GM18870 (cell line): ENCODE data around the gene ANGPT4.
"Not testable (repeated sequence)": the region's sequence is repeated elsewhere in the genome, so short reads cannot be mapped to it uniquely, and the experiment has no call there.

Source experiments
- ATAC-seq: cut with Tn5 transposase; IDR thresholded peaks from one replicate; pipeline ENCODE4 v1.9.1; 2021; ENCODE audit warnings: moderate library complexity; ENCODE audit not compliant: unreplicated experiment

The ANGPT4 gene

GRCh38 chr20:878511-879307, 37.4 kb downstream of the ANGPT4 start:
- no peak for ATAC-seq

- no peak for ATAC-seq
Observed at GRCh38 chr20:877814-878213, 38.3 kb downstream of the ANGPT4 start.

GRCh38 chr20:875115-875514, 41.0 kb downstream of the ANGPT4 start:
- no peak for ATAC-seq

- ATAC-seq = no peak
Observed at GRCh38 chr20:873875-874607, 42.1 kb downstream of the ANGPT4 start.

GRCh38 chr20:872855-873520, 43.1 kb downstream of the ANGPT4 start:
- ATAC-seq = no peak

- ATAC-seq = no peak
Observed at GRCh38 chr20:871948-872347, 44.2 kb downstream of the ANGPT4 start.

- no peak for ATAC-seq
Observed at GRCh38 chr20:871436-871835, 44.7 kb downstream of the ANGPT4 start.

GRCh38 chr20:870758-871157, 45.4 kb downstream of the ANGPT4 start:
- ATAC-seq = no peak

GRCh38 chr20:869606-870005, 46.5 kb downstream of the ANGPT4 start:
- ATAC-seq = no peak

GRCh38 chr20:868279-868678, 47.9 kb downstream of the ANGPT4 start:
- no peak for ATAC-seq

- ATAC-seq = no peak
Observed at GRCh38 chr20:865440-865839, 50.7 kb downstream of the ANGPT4 start.

- no peak for ATAC-seq
Observed at GRCh38 chr20:860891-861290, 55.2 kb downstream of the ANGPT4 start.

- ATAC-seq = no peak
Observed at GRCh38 chr20:859751-860231, 56.3 kb downstream of the ANGPT4 start.

- ATAC-seq = no peak
Observed at GRCh38 chr20:858011-858410, 58.1 kb downstream of the ANGPT4 start.

- ATAC-seq = no peak
Observed at GRCh38 chr20:856361-856775, 59.8 kb downstream of the ANGPT4 start.

- no peak for ATAC-seq
Observed at GRCh38 chr20:855466-856360, 60.4 kb downstream of the ANGPT4 start.

- ATAC-seq = no peak
Observed at GRCh38 chr20:854601-855000, 61.5 kb downstream of the ANGPT4 start.

GRCh38 chr20:853406-853996, 62.6 kb downstream of the ANGPT4 start:
- ATAC-seq = no peak

- not testable (repeated sequence) for ATAC-seq
Observed at GRCh38 chr20:848731-849130, 67.4 kb downstream of the ANGPT4 start.

GRCh38 chr20:848193-848592, 67.9 kb downstream of the ANGPT4 start:
- no peak for ATAC-seq
